K562 (cell line): Measurements from ENCODE around the gene SLAMF6. TPM values are rescaled to one million over a fixed set of nuclear protein-coding genes. Genes with fewer than 3 reads are reported as not detected.

Source experiments
- CBX8 ChIP-seq: fragments of 200-600 bp; sonication (generic); IDR thresholded peaks from 2 replicates; pipeline ENCODE4 v1.6.1; 2012; ENCODE audit warnings: borderline replicate concordance, mixed run types, low read depth, mild to moderate bottlenecking, moderate library complexity, mixed read lengths, low read length, control low read depth, inconsistent platforms; ENCODE audit not compliant: poor library complexity, severe bottlenecking; ENCODE audit errors: extremely low read depth
- DACH1 ChIP-seq: fragments of 450-650 bp; IDR thresholded peaks from 2 replicates; pipeline ENCODE4 v1.6.1; 2018; ENCODE audit not compliant: partially characterized antibody
- NCOR1 ChIP-seq: fragments of 450-650 bp; IDR thresholded peaks from 2 replicates; pipeline ENCODE4 v1.6.1; 2016; ENCODE audit warnings: mild to moderate bottlenecking, moderate library complexity
- SRSF3 ChIP-seq: fragments of 200-400 bp; formaldehyde crosslinking; IDR thresholded peaks from 2 replicates; pipeline ENCODE4 v1.6.1; 2016; ENCODE audit warnings: mild to moderate bottlenecking, low read length, moderate library complexity; ENCODE audit not compliant: insufficient read depth
- polyA plus RNA-seq, 8 experiments: library from polyadenylated mRNA; depleted of rRNA in 4 of 8; stranded (reverse) in 5 of 8; unstranded in 3 of 8; fragments of >200 nt; fragmentation: Nextera tagmentation in 2 of 8; fragmentation: Illumina TruSeq in 1 of 8; extraction: Ambion mirVana in 2 of 8; extraction: Trizol in 1 of 8; gene quantifications; 2 replicates each; pipeline versions ENCODE4 v1.2.1 to v1.2.3, GENCODE V29; 2011 to 2014; ENCODE audit warnings: inconsistent platforms in 1 of 8, missing spikeins in 1 of 8
- total RNA-seq, 7 experiments: library from RNA; depleted of rRNA in 6 of 7; stranded (reverse); fragments of >200 nt in 6 of 7; fragmentation: Illumina TruSeq in 2 of 7; extraction: Trizol in 2 of 7; gene quantifications; 2 replicates each; pipeline versions ENCODE4 v1.2.1 to v1.2.3, GENCODE V29; 2011 to 2021; ENCODE audit warnings: low replicate concordance in 1 of 7
- TF ChIP-seq, protein P1 (sequence below): fragments of 450-650 bp; IDR thresholded peaks from 2 replicates; pipeline ENCODE4 v1.6.1; 2017; ENCODE audit warnings: antibody characterized with exemption
- TF ChIP-seq, protein P2 (sequence below): fragments of 450-650 bp; IDR thresholded peaks from 2 replicates; pipeline ENCODE4 v1.7.1; 2018; ENCODE audit warnings: mild to moderate bottlenecking, low read depth; ENCODE audit not compliant: partially characterized antibody
- TF ChIP-seq, protein P3 (sequence below): fragments of 250-450 bp; sonication (Bioruptor Pico); IDR thresholded peaks from 2 replicates; pipeline ENCODE4 v1.8.0; 2022; ENCODE audit warnings: inconsistent platforms

SLAMF6 gene
- total and polyA plus RNA-seq, 9 of the 15 experiments (the other 6 are each of a cell fraction or from before 2014, with no cell fraction given) = 0.56 to 4.8 (median 1.1) TPM

DNA sequence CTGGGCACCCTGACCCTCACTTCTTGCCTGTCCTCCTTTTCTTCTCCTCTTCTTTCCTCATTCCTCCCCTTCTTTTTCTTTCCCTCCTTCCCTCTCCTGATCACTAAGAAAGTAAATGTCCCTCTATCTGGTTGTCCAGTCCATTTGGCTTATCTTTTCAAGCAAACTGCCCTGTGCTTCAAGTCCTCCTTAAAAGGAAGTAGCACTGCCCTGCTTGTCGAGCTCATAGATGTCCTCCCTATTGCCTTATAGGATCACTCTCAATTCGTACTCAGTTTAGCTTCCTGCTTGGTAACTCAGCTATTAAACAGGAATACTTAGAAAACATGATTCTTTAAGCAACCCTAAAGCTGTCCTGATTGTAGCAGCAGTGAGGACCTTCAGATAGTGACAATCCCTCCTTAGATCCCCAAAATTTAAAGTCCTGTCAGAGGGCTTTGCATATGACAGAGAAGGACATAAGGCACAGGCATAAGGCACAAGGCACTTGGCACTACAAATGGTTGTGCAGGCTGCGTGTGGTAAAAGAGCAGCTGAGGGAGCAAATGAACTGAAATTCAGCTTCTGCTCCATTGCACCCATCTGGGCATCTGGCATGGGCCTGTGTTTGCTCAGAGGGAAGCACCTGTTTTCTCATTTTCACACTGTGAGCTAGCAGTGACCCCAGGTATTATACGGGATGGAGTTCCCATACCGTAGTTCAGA lies 26.1 kb upstream of the SLAMF6 start (continued):
- TF ChIP-seq CBX8 (no peak), DACH1 (no peak), NCOR1 (peak; percentile 55), SRSF3 (no peak)
- TF ChIP-seq, protein P1, sequence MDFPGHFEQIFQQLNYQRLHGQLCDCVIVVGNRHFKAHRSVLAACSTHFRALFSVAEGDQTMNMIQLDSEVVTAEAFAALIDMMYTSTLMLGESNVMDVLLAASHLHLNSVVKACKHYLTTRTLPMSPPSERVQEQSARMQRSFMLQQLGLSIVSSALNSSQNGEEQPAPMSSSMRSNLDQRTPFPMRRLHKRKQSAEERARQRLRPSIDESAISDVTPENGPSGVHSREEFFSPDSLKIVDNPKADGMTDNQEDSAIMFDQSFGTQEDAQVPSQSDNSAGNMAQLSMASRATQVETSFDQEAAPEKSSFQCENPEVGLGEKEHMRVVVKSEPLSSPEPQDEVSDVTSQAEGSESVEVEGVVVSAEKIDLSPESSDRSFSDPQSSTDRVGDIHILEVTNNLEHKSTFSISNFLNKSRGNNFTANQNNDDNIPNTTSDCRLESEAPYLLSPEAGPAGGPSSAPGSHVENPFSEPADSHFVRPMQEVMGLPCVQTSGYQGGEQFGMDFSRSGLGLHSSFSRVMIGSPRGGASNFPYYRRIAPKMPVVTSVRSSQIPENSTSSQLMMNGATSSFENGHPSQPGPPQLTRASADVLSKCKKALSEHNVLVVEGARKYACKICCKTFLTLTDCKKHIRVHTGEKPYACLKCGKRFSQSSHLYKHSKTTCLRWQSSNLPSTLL = no peak
- TF ChIP-seq, protein P2, sequence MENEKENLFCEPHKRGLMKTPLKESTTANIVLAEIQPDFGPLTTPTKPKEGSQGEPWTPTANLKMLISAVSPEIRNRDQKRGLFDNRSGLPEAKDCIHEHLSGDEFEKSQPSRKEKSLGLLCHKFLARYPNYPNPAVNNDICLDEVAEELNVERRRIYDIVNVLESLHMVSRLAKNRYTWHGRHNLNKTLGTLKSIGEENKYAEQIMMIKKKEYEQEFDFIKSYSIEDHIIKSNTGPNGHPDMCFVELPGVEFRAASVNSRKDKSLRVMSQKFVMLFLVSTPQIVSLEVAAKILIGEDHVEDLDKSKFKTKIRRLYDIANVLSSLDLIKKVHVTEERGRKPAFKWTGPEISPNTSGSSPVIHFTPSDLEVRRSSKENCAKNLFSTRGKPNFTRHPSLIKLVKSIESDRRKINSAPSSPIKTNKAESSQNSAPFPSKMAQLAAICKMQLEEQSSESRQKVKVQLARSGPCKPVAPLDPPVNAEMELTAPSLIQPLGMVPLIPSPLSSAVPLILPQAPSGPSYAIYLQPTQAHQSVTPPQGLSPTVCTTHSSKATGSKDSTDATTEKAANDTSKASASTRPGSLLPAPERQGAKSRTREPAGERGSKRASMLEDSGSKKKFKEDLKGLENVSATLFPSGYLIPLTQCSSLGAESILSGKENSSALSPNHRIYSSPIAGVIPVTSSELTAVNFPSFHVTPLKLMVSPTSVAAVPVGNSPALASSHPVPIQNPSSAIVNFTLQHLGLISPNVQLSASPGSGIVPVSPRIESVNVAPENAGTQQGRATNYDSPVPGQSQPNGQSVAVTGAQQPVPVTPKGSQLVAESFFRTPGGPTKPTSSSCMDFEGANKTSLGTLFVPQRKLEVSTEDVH = no peak
- TF ChIP-seq, protein P3, sequence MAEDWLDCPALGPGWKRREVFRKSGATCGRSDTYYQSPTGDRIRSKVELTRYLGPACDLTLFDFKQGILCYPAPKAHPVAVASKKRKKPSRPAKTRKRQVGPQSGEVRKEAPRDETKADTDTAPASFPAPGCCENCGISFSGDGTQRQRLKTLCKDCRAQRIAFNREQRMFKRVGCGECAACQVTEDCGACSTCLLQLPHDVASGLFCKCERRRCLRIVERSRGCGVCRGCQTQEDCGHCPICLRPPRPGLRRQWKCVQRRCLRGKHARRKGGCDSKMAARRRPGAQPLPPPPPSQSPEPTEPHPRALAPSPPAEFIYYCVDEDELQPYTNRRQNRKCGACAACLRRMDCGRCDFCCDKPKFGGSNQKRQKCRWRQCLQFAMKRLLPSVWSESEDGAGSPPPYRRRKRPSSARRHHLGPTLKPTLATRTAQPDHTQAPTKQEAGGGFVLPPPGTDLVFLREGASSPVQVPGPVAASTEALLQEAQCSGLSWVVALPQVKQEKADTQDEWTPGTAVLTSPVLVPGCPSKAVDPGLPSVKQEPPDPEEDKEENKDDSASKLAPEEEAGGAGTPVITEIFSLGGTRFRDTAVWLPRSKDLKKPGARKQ (CRISPR knock-in tag) = no peak
